Astrocyte (in vitro differentiated cells and primary cell): Measurements from ENCODE around the gene GMDS.

Experiments
- EZH2 ChIP-seq: IDR thresholded peaks from 2 replicates; pipeline ENCODE4 v1.6.1; 2012; ENCODE audit warnings: mild to moderate bottlenecking, low read length, inconsistent platforms; ENCODE audit not compliant: insufficient read depth
- TF ChIP-seq, protein P1 (sequence below): IDR thresholded peaks from 2 replicates; pipeline ENCODE4 v1.5.1; 2011; ENCODE audit warnings: low read depth, mild to moderate bottlenecking, inconsistent platforms, low read length, moderate library complexity; ENCODE audit not compliant: insufficient read depth

DNA sequence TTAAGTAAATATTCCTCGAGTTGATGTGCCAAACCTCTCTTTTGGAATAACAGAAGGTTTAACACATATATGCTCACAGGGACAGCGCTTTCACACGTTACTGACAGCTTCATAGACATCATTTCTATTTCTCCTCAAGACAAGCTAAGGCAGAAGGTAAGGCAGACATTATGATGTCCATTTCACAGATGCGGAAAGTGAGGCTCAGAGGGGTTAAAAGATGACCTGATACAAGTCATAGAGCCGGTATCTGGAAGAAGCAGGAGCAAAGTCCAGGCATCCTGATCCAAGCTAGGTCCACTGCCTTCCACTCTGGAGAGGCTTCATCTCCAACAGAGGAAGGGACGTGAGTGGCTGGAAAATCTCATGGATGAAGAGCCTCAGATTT lies 548.9 kb downstream of the GMDS start:
- TF ChIP-seq, protein P1, sequence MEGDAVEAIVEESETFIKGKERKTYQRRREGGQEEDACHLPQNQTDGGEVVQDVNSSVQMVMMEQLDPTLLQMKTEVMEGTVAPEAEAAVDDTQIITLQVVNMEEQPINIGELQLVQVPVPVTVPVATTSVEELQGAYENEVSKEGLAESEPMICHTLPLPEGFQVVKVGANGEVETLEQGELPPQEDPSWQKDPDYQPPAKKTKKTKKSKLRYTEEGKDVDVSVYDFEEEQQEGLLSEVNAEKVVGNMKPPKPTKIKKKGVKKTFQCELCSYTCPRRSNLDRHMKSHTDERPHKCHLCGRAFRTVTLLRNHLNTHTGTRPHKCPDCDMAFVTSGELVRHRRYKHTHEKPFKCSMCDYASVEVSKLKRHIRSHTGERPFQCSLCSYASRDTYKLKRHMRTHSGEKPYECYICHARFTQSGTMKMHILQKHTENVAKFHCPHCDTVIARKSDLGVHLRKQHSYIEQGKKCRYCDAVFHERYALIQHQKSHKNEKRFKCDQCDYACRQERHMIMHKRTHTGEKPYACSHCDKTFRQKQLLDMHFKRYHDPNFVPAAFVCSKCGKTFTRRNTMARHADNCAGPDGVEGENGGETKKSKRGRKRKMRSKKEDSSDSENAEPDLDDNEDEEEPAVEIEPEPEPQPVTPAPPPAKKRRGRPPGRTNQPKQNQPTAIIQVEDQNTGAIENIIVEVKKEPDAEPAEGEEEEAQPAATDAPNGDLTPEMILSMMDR: no peak
- TF ChIP-seq EZH2: no peak
